H9 (cell line): Measurements from ENCODE around the gene BARX2. TPM values are rescaled to one million over a fixed set of nuclear protein-coding genes. Genes with fewer than 3 reads are reported as not detected.

ENCODE experiments used
- DNase-seq: peaks from one replicate; pipeline ENCODE4 v3.0.0-alpha.2; 2017
- H2AFZ ChIP-seq: one replicate; pipeline ENCODE4 v1.6.1; 2013; ENCODE audit warnings: mild to moderate bottlenecking, low read length, control low read depth, moderate library complexity
- H2AK5ac ChIP-seq: 2 replicates; pipeline ENCODE4 v1.6.1; 2013; ENCODE audit warnings: low read length, control low read depth, mixed read lengths; ENCODE audit not compliant: insufficient read length
- H2BK120ac ChIP-seq: one replicate; pipeline ENCODE4 v1.6.1; 2013; ENCODE audit warnings: low read depth, mild to moderate bottlenecking, low read length, control low read depth, inconsistent platforms; ENCODE audit not compliant: poor library complexity, severe bottlenecking
- H2BK12ac ChIP-seq: 2 replicates; pipeline ENCODE4 v1.6.1; 2013; ENCODE audit warnings: low read length, control low read depth, mixed read lengths, low read depth; ENCODE audit not compliant: insufficient read length
- H2BK15ac ChIP-seq: 2 replicates; pipeline ENCODE4 v1.6.1; 2013; ENCODE audit warnings: low read depth, low read length, control low read depth
- H2BK20ac ChIP-seq: one replicate; pipeline ENCODE4 v1.6.1; 2013; ENCODE audit warnings: low read depth, mild to moderate bottlenecking, low read length, control low read depth, inconsistent platforms; ENCODE audit not compliant: poor library complexity, severe bottlenecking
- H2BK5ac ChIP-seq: 2 replicates; pipeline ENCODE4 v1.6.1; 2013; ENCODE audit warnings: low read length, control low read depth, mixed read lengths; ENCODE audit not compliant: insufficient read length
- H3K14ac ChIP-seq: 2 replicates; pipeline ENCODE4 v1.6.1; 2013; ENCODE audit warnings: low read length, control low read depth; ENCODE audit not compliant: insufficient read depth
- H3K18ac ChIP-seq: 2 replicates; pipeline ENCODE4 v1.6.1; 2013; ENCODE audit warnings: low read depth, mild to moderate bottlenecking, mixed read lengths, low read length, control low read depth; ENCODE audit not compliant: insufficient read length
- H3K23ac ChIP-seq: 2 replicates; pipeline ENCODE4 v1.6.1; 2013; ENCODE audit warnings: low read length, control low read depth, mixed read lengths, low read depth; ENCODE audit not compliant: insufficient read length
- H3K23me2 ChIP-seq: 2 replicates; pipeline ENCODE4 v1.6.1; 2013; ENCODE audit warnings: low read depth, mild to moderate bottlenecking, mixed read lengths, low read length, control low read depth; ENCODE audit not compliant: insufficient read length, poor library complexity, severe bottlenecking
- H3K27ac ChIP-seq: 2 replicates; pipeline ENCODE4 v1.5.1; 2013; ENCODE audit warnings: low read length, control low read depth, mixed read lengths, low read depth; ENCODE audit not compliant: insufficient read length
- H3K27me3 ChIP-seq: 2 replicates; pipeline ENCODE4 v1.6.1; 2013; ENCODE audit warnings: low read length, control low read depth, inconsistent platforms; ENCODE audit not compliant: insufficient read depth
- H3K4ac ChIP-seq: 2 replicates; pipeline ENCODE4 v1.6.1; 2013; ENCODE audit warnings: low read depth, mild to moderate bottlenecking, control low read depth, inconsistent platforms, low read length, moderate library complexity
- H3K4me1 ChIP-seq: 2 replicates; pipeline ENCODE4 v1.6.1; 2013; ENCODE audit warnings: low read length, control low read depth, inconsistent platforms; ENCODE audit not compliant: insufficient read depth
- H3K4me2 ChIP-seq: 2 replicates; pipeline ENCODE4 v1.6.1; 2013; ENCODE audit warnings: low read length, control low read depth, mixed read lengths; ENCODE audit not compliant: insufficient read length, insufficient read depth
- H3K56ac ChIP-seq: 2 replicates; pipeline ENCODE4 v1.6.1; 2013; ENCODE audit warnings: low read depth, mild to moderate bottlenecking, mixed read lengths, low read length, control low read depth; ENCODE audit not compliant: insufficient read length
- H3K79me1 ChIP-seq: 2 replicates; pipeline ENCODE4 v1.6.1; 2013; ENCODE audit warnings: low read depth, mild to moderate bottlenecking, moderate library complexity, low read length, control low read depth, inconsistent platforms; ENCODE audit not compliant: insufficient read depth, poor library complexity, severe bottlenecking
- H3K79me2 ChIP-seq: 2 replicates; pipeline ENCODE4 v1.6.1; 2013; ENCODE audit warnings: low read length, control low read depth, inconsistent platforms; ENCODE audit not compliant: insufficient read depth
- H3K9ac ChIP-seq: 2 replicates; pipeline ENCODE4 v1.6.1; 2013; ENCODE audit warnings: low read length, control low read depth, mixed read lengths; ENCODE audit not compliant: insufficient read length; ENCODE audit errors: extremely low read depth
- H3K9me3 ChIP-seq: one replicate; pipeline ENCODE4 v1.6.1; 2013; ENCODE audit warnings: low read depth, low read length, inconsistent platforms; ENCODE audit not compliant: control insufficient read depth
- H3T11ph ChIP-seq: one replicate; pipeline ENCODE4 v1.6.1; 2013; ENCODE audit warnings: mild to moderate bottlenecking, low read length, control low read depth, inconsistent platforms
- H4K20me1 ChIP-seq: one replicate; pipeline ENCODE4 v1.6.1; 2013; ENCODE audit not compliant: control insufficient read depth, insufficient read length, insufficient read depth
- H4K5ac ChIP-seq: 2 replicates; pipeline ENCODE4 v1.6.1; 2013; ENCODE audit warnings: low read depth, mild to moderate bottlenecking, mixed read lengths, low read length, control low read depth; ENCODE audit not compliant: insufficient read length
- H4K8ac ChIP-seq: replicated peaks from 2 replicates; pipeline ENCODE4 v1.6.1; 2013; ENCODE audit warnings: low read length, control low read depth, mixed read lengths, low read depth; ENCODE audit not compliant: insufficient read length
- H4K91ac ChIP-seq: 2 replicates; pipeline ENCODE4 v1.6.1; 2013; ENCODE audit warnings: low read depth, mild to moderate bottlenecking, moderate library complexity, mixed read lengths, low read length, control low read depth; ENCODE audit not compliant: insufficient read length
- H3K27ac Mint-ChIP-seq, 3 experiments: 2 replicates in 2 of 3; 3 replicates in 1 of 3; pipeline ENCODE4 v1.8.0; 2020 to 2021; ENCODE audit warnings: mixed read lengths in 3 of 3, mild to moderate bottlenecking in 1 of 3, moderate library complexity in 1 of 3
- H3K27me3 Mint-ChIP-seq: 2 replicates; pipeline ENCODE4 v1.8.0; 2021; ENCODE audit warnings: low read depth, mild to moderate bottlenecking, moderate library complexity, mixed read lengths
- H3K36me3 Mint-ChIP-seq, 3 experiments: 2 replicates in 2 of 3; 3 replicates in 1 of 3; pipeline ENCODE4 v1.8.0; 2020 to 2021; ENCODE audit warnings: low read depth in 3 of 3, mixed read lengths in 3 of 3; ENCODE audit not compliant: insufficient read depth in 1 of 3
- H3K4me1 Mint-ChIP-seq, 2 experiments: 2 replicates each; pipeline ENCODE4 v1.8.0; 2020; ENCODE audit warnings: mixed read lengths in 2 of 2
- H3K4me3 Mint-ChIP-seq, 2 experiments: 2 replicates in 1 of 2; 3 replicates in 1 of 2; pipeline ENCODE4 v1.8.0; 2020 to 2021; ENCODE audit warnings: mild to moderate bottlenecking in 2 of 2, mixed read lengths in 2 of 2, moderate library complexity in 1 of 2
- H3K9me3 Mint-ChIP-seq, 2 experiments: 2 replicates in 1 of 2; 3 replicates in 1 of 2; pipeline ENCODE4 v1.8.0; 2020; ENCODE audit warnings: mild to moderate bottlenecking in 2 of 2, mixed read lengths in 2 of 2, moderate library complexity in 1 of 2
- WGBS: extraction: QIAGEN DNeasy Blood & Tissue Kit; methylation state at CpG from one replicate; pipeline ENCODE4 v1.1.7; 2013; ENCODE audit warnings: missing lambda C conversion rate, low lambda C conversion rate, mixed read lengths; ENCODE audit not compliant: insufficient read length; ENCODE audit errors: extremely low coverage; 5-methylcytosine and 5-hydroxymethylcytosine counted together
- total RNA-seq: library from RNA; stranded (reverse); gene quantifications from 2 replicates; pipeline ENCODE4 v1.2.1, GENCODE V29; 2021
- TF ChIP-seq, protein P1 (sequence below): fragments of 200-600 bp; sonication (generic); conservative IDR thresholded peaks from 3 replicates; pipeline ENCODE4 v1.8.0; 2021; ENCODE audit warnings: antibody characterized with exemption, mild to moderate bottlenecking

BARX2 gene
- total RNA-seq, 1 experiment from 2014 or later = not detected

DNA sequence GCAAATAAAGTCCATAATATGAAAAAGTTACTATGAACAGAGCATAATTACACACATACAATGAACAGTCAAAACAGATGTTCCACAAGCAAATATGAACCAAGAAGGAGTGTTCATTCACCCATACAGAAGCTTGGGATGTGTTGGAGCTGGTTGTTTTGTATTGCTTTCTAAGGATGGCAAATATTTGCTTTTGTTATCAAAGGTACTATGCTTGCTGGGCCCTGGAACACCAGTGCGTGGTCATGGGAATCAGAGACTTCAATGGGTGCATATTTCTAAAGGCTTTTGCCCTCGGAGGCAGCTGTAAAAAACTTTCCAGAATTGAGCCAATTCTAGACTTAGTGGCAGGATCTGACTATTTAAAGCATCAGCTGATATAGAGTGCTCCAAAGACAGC lies 85.1 kb downstream of the BARX2 start:
- H3K4me1 ChIP-seq = peaks cover under 1% of the 10 kb centered on the region; the same call in 1 of the 2 replicates
- no peak overlapping the region for H4K91ac ChIP-seq
- H3K27me3 ChIP-seq = no peaks in the 10 kb centered on the region
- no peak overlapping the region for H3K4me2 ChIP-seq
- no peak overlapping the region for H3K9ac ChIP-seq
- no peak overlapping the region for H2BK5ac ChIP-seq
- no peak overlapping the region for H2BK12ac ChIP-seq
- peaks cover 0 to 5% (median 0%) of the 10 kb centered on the region in 3 experiments; a peak in 1 of 7 replicates for H3K36me3 Mint-ChIP-seq
- H2BK15ac ChIP-seq = no peak overlapping the region
- H3K4me3 Mint-ChIP-seq = no peak overlapping the region
- peaks cover 17 to 18% of the 10 kb centered on the region in 2 experiments for H3K4me1 Mint-ChIP-seq
- TF ChIP-seq, protein P1, sequence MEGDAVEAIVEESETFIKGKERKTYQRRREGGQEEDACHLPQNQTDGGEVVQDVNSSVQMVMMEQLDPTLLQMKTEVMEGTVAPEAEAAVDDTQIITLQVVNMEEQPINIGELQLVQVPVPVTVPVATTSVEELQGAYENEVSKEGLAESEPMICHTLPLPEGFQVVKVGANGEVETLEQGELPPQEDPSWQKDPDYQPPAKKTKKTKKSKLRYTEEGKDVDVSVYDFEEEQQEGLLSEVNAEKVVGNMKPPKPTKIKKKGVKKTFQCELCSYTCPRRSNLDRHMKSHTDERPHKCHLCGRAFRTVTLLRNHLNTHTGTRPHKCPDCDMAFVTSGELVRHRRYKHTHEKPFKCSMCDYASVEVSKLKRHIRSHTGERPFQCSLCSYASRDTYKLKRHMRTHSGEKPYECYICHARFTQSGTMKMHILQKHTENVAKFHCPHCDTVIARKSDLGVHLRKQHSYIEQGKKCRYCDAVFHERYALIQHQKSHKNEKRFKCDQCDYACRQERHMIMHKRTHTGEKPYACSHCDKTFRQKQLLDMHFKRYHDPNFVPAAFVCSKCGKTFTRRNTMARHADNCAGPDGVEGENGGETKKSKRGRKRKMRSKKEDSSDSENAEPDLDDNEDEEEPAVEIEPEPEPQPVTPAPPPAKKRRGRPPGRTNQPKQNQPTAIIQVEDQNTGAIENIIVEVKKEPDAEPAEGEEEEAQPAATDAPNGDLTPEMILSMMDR = no peak
- H3K27ac Mint-ChIP-seq = no peak overlapping the region
- no peak overlapping the region for H2BK120ac ChIP-seq
- H3K14ac ChIP-seq = no peak overlapping the region
- H3K79me1 ChIP-seq = no peaks in the 10 kb centered on the region
- no peak overlapping the region for H3K27ac ChIP-seq
- H3K4ac ChIP-seq = no peak overlapping the region
- no peak for DNase-seq
- H3K79me2 ChIP-seq = no peaks in the 10 kb centered on the region
- H2BK20ac ChIP-seq = no peak overlapping the region
- no peak overlapping the region for H4K5ac ChIP-seq
- H3K9me3 Mint-ChIP-seq = peaks cover 8 to 10% of the 10 kb centered on the region in 2 experiments; a peak in 4 of 5 replicates
- H2AK5ac ChIP-seq = no peak overlapping the region
- H3K56ac ChIP-seq = no peak overlapping the region
- H4K8ac ChIP-seq = no peak overlapping the region
- no peak overlapping the region for H3K23ac ChIP-seq
- H3K27me3 Mint-ChIP-seq = peaks cover 5% of the 10 kb centered on the region
- H3T11ph ChIP-seq = no peak overlapping the region
- no peaks in the 10 kb centered on the region for H3K23me2 ChIP-seq
- WGBS = no CpG with 5 or more reads among the region's 2 CpGs
- H4K20me1 ChIP-seq = no peaks in the 10 kb centered on the region
- no peaks in the 10 kb centered on the region for H3K9me3 ChIP-seq
- H2AFZ ChIP-seq = no peak overlapping the region
- H3K18ac ChIP-seq = no peak overlapping the region
